ENCODE measurements around the gene NKAP.
A peak's percentile ranks its signal among the peaks of the same experiment; 100 is the strongest.
"Not testable (repeated sequence)": the region's sequence is repeated elsewhere in the genome, so short reads cannot be mapped to it uniquely, and the experiment has no call there.

Gene NKAP

GRCh38 chrX:119891961-119892692 is 51.4 kb downstream of the NKAP start:
- not testable (repeated sequence) for H3K4me1 ChIP-seq (ENCODE audit: control insufficient read depth in 2 of 2, insufficient read depth in 2 of 2, low read length in 2 of 2); H3K9ac ChIP-seq (ENCODE audit: low read depth in 1 of 2, low read length in 2 of 2); H3K9me3 ChIP-seq (ENCODE audit: control insufficient read depth in 2 of 2, low read length in 2 of 2); H3K27me3 ChIP-seq (ENCODE audit: control insufficient read depth in 2 of 2, insufficient read depth in 2 of 2, low read length in 2 of 2); H3K27ac ChIP-seq (ENCODE audit: low read depth in 2 of 2, low read length in 2 of 2); H3K36me3 ChIP-seq (ENCODE audit: control insufficient read depth in 2 of 2, insufficient read depth in 2 of 2, low read length in 2 of 2); H3K4me3 ChIP-seq (ENCODE audit: low read length in 2 of 2)

GRCh38 chrX:119890626-119891025 is 52.9 kb downstream of the NKAP start:
- H3K27ac ChIP-seq (ENCODE audit: low read depth in 2 of 2, low read length in 2 of 2); H3K4me1 ChIP-seq (ENCODE audit: control insufficient read depth in 2 of 2, insufficient read depth in 2 of 2, low read length in 2 of 2); H3K4me3 ChIP-seq (ENCODE audit: low read length in 2 of 2); H3K9ac ChIP-seq (ENCODE audit: low read depth in 1 of 2, low read length in 2 of 2); H3K36me3 ChIP-seq (ENCODE audit: control insufficient read depth in 2 of 2, insufficient read depth in 2 of 2, low read length in 2 of 2); H3K27me3 ChIP-seq (ENCODE audit: control insufficient read depth in 2 of 2, insufficient read depth in 2 of 2, low read length in 2 of 2); H3K9me3 ChIP-seq (ENCODE audit: control insufficient read depth in 2 of 2, low read length in 2 of 2): not testable (repeated sequence)

- Histone ChIP-seq H3K27ac (ENCODE audit: low read depth in 2 of 2, low read length in 2 of 2) (no peak overlapping the region), H3K9me3 (ENCODE audit: control insufficient read depth in 2 of 2, low read length in 2 of 2) (no peaks in the 10 kb centered on the region), H3K9ac (ENCODE audit: low read depth in 1 of 2, low read length in 2 of 2) (no peak overlapping the region), H3K4me1 (ENCODE audit: control insufficient read depth in 2 of 2, insufficient read depth in 2 of 2, low read length in 2 of 2) (peaks cover 0 to 5% of the 10 kb centered on the region in 2 donors), H3K27me3 (ENCODE audit: control insufficient read depth in 2 of 2, insufficient read depth in 2 of 2, low read length in 2 of 2) (no peaks in the 10 kb centered on the region), H3K4me3 (ENCODE audit: low read length in 2 of 2) (peak overlapping the region in 1 of 2 donors; percentile 54), H3K36me3 (ENCODE audit: control insufficient read depth in 2 of 2, insufficient read depth in 2 of 2, low read length in 2 of 2) (no peaks in the 10 kb centered on the region)
Measured at GRCh38 chrX:119887721-119888425, 55.7 kb downstream of the NKAP start.

GRCh38 chrX:119885554-119886428 is 57.8 kb downstream of the NKAP start:
- H3K9ac ChIP-seq (ENCODE audit: low read depth in 1 of 2, low read length in 2 of 2), result no peak overlapping the region
- peak overlapping the region; percentile 56 to 58 for H3K4me3 ChIP-seq (ENCODE audit: low read length in 2 of 2)
- no peaks in the 10 kb centered on the region for H3K36me3 ChIP-seq (ENCODE audit: control insufficient read depth in 2 of 2, insufficient read depth in 2 of 2, low read length in 2 of 2)
- no peaks in the 10 kb centered on the region for H3K9me3 ChIP-seq (ENCODE audit: control insufficient read depth in 2 of 2, low read length in 2 of 2)
- peak overlapping the region in 1 of 2 donors; percentile 35 for H3K27ac ChIP-seq (ENCODE audit: low read depth in 2 of 2, low read length in 2 of 2)
- H3K4me1 ChIP-seq (ENCODE audit: control insufficient read depth in 2 of 2, insufficient read depth in 2 of 2, low read length in 2 of 2), result peaks cover 0 to 5% of the 10 kb centered on the region in 2 donors
- no peaks in the 10 kb centered on the region for H3K27me3 ChIP-seq (ENCODE audit: control insufficient read depth in 2 of 2, insufficient read depth in 2 of 2, low read length in 2 of 2)

- no peaks in the 10 kb centered on the region for H3K9me3 ChIP-seq (ENCODE audit: control insufficient read depth in 2 of 2, low read length in 2 of 2)
- H3K27ac ChIP-seq (ENCODE audit: low read depth in 2 of 2, low read length in 2 of 2), result no peak overlapping the region
- H3K4me3 ChIP-seq (ENCODE audit: low read length in 2 of 2), result no peak overlapping the region
- peaks cover 0 to 7% of the 10 kb centered on the region in 2 donors for H3K36me3 ChIP-seq (ENCODE audit: control insufficient read depth in 2 of 2, insufficient read depth in 2 of 2, low read length in 2 of 2)
- H3K27me3 ChIP-seq (ENCODE audit: control insufficient read depth in 2 of 2, insufficient read depth in 2 of 2, low read length in 2 of 2), result peaks cover 0 to 3% of the 10 kb centered on the region in 2 donors
- H3K4me1 ChIP-seq (ENCODE audit: control insufficient read depth in 2 of 2, insufficient read depth in 2 of 2, low read length in 2 of 2), result no peaks in the 10 kb centered on the region
- H3K9ac ChIP-seq (ENCODE audit: low read depth in 1 of 2, low read length in 2 of 2), result no peak overlapping the region
Measured at GRCh38 chrX:119880552-119881437, 62.8 kb downstream of the NKAP start.

GRCh38 chrX:119880076-119880475 is 63.5 kb downstream of the NKAP start:
- Histone ChIP-seq H3K4me1 (ENCODE audit: control insufficient read depth in 2 of 2, insufficient read depth in 2 of 2, low read length in 2 of 2) (no peaks in the 10 kb centered on the region), H3K27me3 (ENCODE audit: control insufficient read depth in 2 of 2, insufficient read depth in 2 of 2, low read length in 2 of 2) (peaks cover 0 to 3% of the 10 kb centered on the region in 2 donors), H3K36me3 (ENCODE audit: control insufficient read depth in 2 of 2, insufficient read depth in 2 of 2, low read length in 2 of 2) (peaks cover 0 to 7% of the 10 kb centered on the region in 2 donors), H3K9me3 (ENCODE audit: control insufficient read depth in 2 of 2, low read length in 2 of 2) (no peaks in the 10 kb centered on the region), H3K9ac (ENCODE audit: low read depth in 1 of 2, low read length in 2 of 2) (no peak overlapping the region), H3K4me3 (ENCODE audit: low read length in 2 of 2) (no peak overlapping the region), H3K27ac (ENCODE audit: low read depth in 2 of 2, low read length in 2 of 2) (no peak overlapping the region)

GRCh38 chrX:119878740-119879139 is 64.8 kb downstream of the NKAP start:
- Histone ChIP-seq H3K27ac (ENCODE audit: low read depth in 2 of 2, low read length in 2 of 2) (no peak overlapping the region), H3K4me3 (ENCODE audit: low read length in 2 of 2) (no peak overlapping the region), H3K9ac (ENCODE audit: low read depth in 1 of 2, low read length in 2 of 2) (no peak overlapping the region), H3K4me1 (ENCODE audit: control insufficient read depth in 2 of 2, insufficient read depth in 2 of 2, low read length in 2 of 2) (no peaks in the 10 kb centered on the region), H3K9me3 (ENCODE audit: control insufficient read depth in 2 of 2, low read length in 2 of 2) (no peaks in the 10 kb centered on the region), H3K36me3 (ENCODE audit: control insufficient read depth in 2 of 2, insufficient read depth in 2 of 2, low read length in 2 of 2) (peaks cover 0 to 7% of the 10 kb centered on the region in 2 donors), H3K27me3 (ENCODE audit: control insufficient read depth in 2 of 2, insufficient read depth in 2 of 2, low read length in 2 of 2) (peaks cover 0 to 3% of the 10 kb centered on the region in 2 donors)

GRCh38 chrX:119871599-119872395 is 71.8 kb downstream of the NKAP start, which contains the start of the genes NDUFA1 and RNF113A:
Gene NDUFA1, plus strand, starts transcription at chrX:119871832. Its CDS starts 80 bp downstream, at chrX:119871912.
Gene RNF113A, minus strand, starts transcription at chrX:119871733. Its CDS starts 120 bp downstream, at chrX:119871613.
- peaks cover 0 to 5% of the 10 kb centered on the region in 2 donors for H3K36me3 ChIP-seq (ENCODE audit: control insufficient read depth in 2 of 2, insufficient read depth in 2 of 2, low read length in 2 of 2)
- peak within 1 kb of the TSS; percentile 77 to 93 for H3K4me3 ChIP-seq (ENCODE audit: low read length in 2 of 2)
- peak within 1 kb of the TSS; percentile 92 to 93 for H3K27ac ChIP-seq (ENCODE audit: low read depth in 2 of 2, low read length in 2 of 2)
- H3K9ac ChIP-seq (ENCODE audit: low read depth in 1 of 2, low read length in 2 of 2), result peak within 1 kb of the TSS; percentile 83 to 92
- no peaks in the 10 kb centered on the region for H3K27me3 ChIP-seq (ENCODE audit: control insufficient read depth in 2 of 2, insufficient read depth in 2 of 2, low read length in 2 of 2)
- H3K9me3 ChIP-seq (ENCODE audit: control insufficient read depth in 2 of 2, low read length in 2 of 2), result no peaks in the 10 kb centered on the region
- H3K4me1 ChIP-seq (ENCODE audit: control insufficient read depth in 2 of 2, insufficient read depth in 2 of 2, low read length in 2 of 2), result no peaks in the 10 kb centered on the region

- Histone ChIP-seq H3K9me3 (ENCODE audit: control insufficient read depth in 2 of 2, low read length in 2 of 2) (no peaks in the 10 kb centered on the region), H3K4me3 (ENCODE audit: low read length in 2 of 2) (peak overlapping the region; percentile 77 to 93), H3K9ac (ENCODE audit: low read depth in 1 of 2, low read length in 2 of 2) (peak overlapping the region; percentile 83 to 92), H3K27me3 (ENCODE audit: control insufficient read depth in 2 of 2, insufficient read depth in 2 of 2, low read length in 2 of 2) (no peaks in the 10 kb centered on the region), H3K27ac (ENCODE audit: low read depth in 2 of 2, low read length in 2 of 2) (peak overlapping the region; percentile 92 to 93), H3K36me3 (ENCODE audit: control insufficient read depth in 2 of 2, insufficient read depth in 2 of 2, low read length in 2 of 2) (peaks cover 0 to 3% of the 10 kb centered on the region in 2 donors), H3K4me1 (ENCODE audit: control insufficient read depth in 2 of 2, insufficient read depth in 2 of 2, low read length in 2 of 2) (no peaks in the 10 kb centered on the region)
Measured at GRCh38 chrX:119871245-119871598, 72.3 kb downstream of the NKAP start.
